IgD-negative memory B cell (primary cell): ENCODE data around the gene NCOA7. TPM values are rescaled to one million over a fixed set of nuclear protein-coding genes. Genes with fewer than 3 reads are reported as not detected.
A peak's percentile ranks its signal among the peaks of the same experiment; 100 is the strongest.

Experiments
- H3K27ac Mint-ChIP-seq, 3 donors: one replicate each; pipeline ENCODE4 v1.8.0; 2020 to 2022; ENCODE audit warnings: mild to moderate bottlenecking in 3 of 3, mixed read lengths in 3 of 3, moderate library complexity in 1 of 3
- H3K27me3 Mint-ChIP-seq: one replicate; pipeline ENCODE4 v1.8.0; 2021; ENCODE audit warnings: mixed read lengths
- H3K36me3 Mint-ChIP-seq: one replicate; pipeline ENCODE4 v1.8.0; 2020; ENCODE audit warnings: mild to moderate bottlenecking, mixed read lengths
- H3K4me1 Mint-ChIP-seq, 3 donors: one replicate each; pipeline ENCODE4 v1.8.0; 2020 to 2022; ENCODE audit warnings: mixed read lengths in 3 of 3, mild to moderate bottlenecking in 1 of 3
- H3K4me3 Mint-ChIP-seq, 4 donors: one replicate each; pipeline ENCODE4 v1.8.0; 2020 to 2022; ENCODE audit warnings: mild to moderate bottlenecking in 4 of 4, mixed read lengths in 4 of 4, moderate library complexity in 3 of 4
- H3K9me3 Mint-ChIP-seq, 3 donors: one replicate each; pipeline ENCODE4 v1.8.0; 2020 to 2021; ENCODE audit warnings: mixed read lengths in 3 of 3, mild to moderate bottlenecking in 1 of 3
- polyA plus RNA-seq: library from polyadenylated mRNA; unstranded; fragments of 300-500 nt; fragmentation: Illumina TruSeq; gene quantifications from one replicate; pipeline ENCODE4 v1.2.3, GENCODE V29; 2021

NCOA7 gene
- polyA plus RNA-seq, 1 donor from 2014 or later, result 35.6 TPM

DNA sequence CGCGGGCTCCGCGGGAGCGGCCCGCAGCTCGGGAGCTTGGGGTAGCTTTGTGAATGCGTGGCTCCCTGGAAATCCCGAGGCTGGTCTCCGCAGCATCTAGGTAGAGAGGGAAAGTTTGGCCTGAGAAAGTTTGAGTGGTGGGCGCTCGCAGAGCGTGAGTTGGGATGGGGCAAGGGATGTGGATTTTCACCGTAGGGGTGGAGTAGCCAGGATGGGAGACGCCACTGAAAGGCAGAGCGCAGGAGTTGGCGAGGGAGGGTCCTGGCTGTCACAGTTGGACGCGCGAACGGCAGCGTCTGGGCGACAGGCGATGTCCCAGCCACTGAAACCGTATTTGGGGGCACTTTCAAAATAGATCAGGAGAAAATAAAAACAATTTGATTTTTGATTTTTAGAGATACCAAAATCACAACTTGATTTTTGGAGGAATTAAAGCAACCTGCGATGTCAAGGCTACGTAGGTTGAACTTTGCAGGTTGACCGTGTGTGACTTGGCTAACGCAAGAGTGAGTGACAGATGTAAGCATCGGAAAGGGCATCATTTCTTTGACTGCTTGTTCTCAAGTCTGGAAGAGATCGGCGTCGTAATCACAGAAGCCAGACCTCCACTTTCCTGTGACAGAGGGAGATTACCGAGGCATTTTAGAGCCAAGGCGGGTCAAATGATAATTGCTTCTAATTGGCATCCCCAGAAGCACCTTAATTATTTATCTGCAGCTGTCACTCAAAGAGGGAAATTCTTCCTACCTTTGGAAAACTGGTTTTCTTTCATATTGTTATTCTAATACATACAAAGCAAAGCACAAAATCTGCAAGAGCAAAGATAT is 40.7 kb upstream of the NCOA7 start:
- Mint-ChIP-seq H3K9me3 (peaks cover 0 to 4% (median 0%) of the 10 kb centered on the region in 3 donors), H3K27ac (peak overlapping the region; percentile 2 to 67 (median 58)), H3K4me1 (peaks cover 15 to 25% (median 22%) of the 10 kb centered on the region in 3 donors), H3K36me3 (peaks cover 2% of the 10 kb centered on the region), H3K27me3 (peaks cover 53% of the 10 kb centered on the region), H3K4me3 (peak overlapping the region; percentile 13 to 92 (median 84))

DNA sequence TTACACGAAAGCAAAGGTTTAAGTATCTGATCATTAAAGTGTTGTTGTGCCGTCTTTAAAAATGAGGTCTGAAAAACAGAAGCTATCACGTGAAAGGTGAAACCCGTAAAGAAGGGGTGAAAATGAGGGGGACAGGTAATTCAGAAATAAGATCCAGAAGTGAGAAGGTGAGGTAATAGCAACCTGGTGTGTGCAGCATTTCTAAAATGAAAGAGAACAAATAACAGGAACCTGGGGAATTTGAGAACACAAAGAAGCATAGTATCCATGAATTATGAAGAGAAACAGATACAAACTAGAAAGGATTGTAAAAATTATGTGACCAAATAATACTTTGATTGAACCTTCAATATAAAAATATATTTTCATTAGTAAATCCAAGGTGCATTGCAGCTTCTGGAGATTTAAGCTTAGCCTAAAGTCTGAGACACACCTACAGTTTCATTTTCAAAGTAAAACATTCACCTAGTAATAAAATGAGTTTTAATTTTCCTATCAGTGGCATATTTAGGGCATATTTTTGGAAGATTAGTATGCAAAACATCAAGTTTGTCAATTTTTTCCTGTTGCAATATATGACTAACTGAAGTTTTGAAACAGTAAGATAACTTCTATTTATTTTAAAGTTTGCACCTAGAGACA is 39.9 kb upstream of the NCOA7 start:
- Mint-ChIP-seq H3K36me3 (peaks cover 2% of the 10 kb centered on the region), H3K27ac (peak overlapping the region in 1 of 3 donors; percentile 2), H3K9me3 (peaks cover 0 to 4% (median 0%) of the 10 kb centered on the region in 3 donors), H3K4me1 (peaks cover 15 to 25% (median 22%) of the 10 kb centered on the region in 3 donors), H3K4me3 (peak overlapping the region; percentile 10 to 61 (median 30)), H3K27me3 (peaks cover 54% of the 10 kb centered on the region)

DNA sequence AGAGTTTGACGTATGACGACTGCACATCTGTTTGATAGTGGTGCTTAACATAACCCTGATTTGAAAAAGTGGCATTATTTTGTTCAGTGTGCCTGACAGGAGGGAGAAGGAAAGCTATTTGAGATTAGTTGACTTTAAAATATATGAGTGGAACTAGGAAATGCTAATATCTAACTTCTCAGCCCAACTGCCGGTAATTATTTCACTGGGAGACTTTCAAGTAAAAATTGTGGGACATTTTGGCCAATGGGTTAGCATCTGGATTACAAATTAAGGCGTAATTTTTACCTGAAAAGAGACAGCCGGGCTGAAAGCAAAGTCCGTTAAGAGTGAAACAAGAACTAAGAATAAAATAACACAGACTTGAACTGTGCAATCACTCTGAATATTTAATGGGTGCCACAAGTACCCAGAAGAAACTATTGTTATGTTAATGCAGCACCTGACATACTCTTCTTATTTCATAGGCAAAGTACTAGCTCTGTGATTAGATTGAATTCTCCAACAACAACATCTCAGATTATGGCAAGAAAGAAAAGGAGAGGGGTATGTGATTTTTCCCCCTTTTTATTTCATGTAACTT is 39.3 kb upstream of the NCOA7 start:
- Mint-ChIP-seq H3K27ac (no peak overlapping the region), H3K4me1 (peaks cover 15 to 25% (median 20%) of the 10 kb centered on the region in 3 donors), H3K4me3 (peak overlapping the region in 1 of 4 donors; percentile 5), H3K36me3 (peaks cover 2% of the 10 kb centered on the region), H3K27me3 (peaks cover 48% of the 10 kb centered on the region), H3K9me3 (peaks cover 0 to 4% (median 0%) of the 10 kb centered on the region in 3 donors)

DNA sequence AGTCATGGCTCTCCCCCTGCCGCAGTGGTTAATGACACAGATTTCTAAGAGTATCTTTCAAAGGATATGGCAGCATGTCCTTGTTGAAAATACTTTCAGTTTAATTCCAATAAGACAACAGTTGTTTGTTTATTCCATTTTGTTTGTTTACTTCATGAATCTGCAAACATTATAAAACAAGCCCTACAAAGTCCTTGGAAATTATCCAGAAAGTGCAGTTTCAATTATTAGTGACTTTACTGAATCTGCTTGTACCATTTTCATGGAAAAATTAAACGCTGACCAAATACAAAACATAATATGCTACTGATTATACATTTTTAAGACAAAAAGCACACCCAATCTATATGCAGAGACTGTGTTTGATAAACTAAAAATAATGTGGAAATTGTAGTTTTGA is 38.0 kb upstream of the NCOA7 start:
- Mint-ChIP-seq H3K4me3 (no peak overlapping the region), H3K9me3 (peaks cover 0 to 4% (median 0%) of the 10 kb centered on the region in 3 donors), H3K36me3 (peaks cover 2% of the 10 kb centered on the region), H3K27me3 (peaks cover 38% of the 10 kb centered on the region), H3K4me1 (peaks cover 6 to 17% (median 14%) of the 10 kb centered on the region in 3 donors), H3K27ac (no peak overlapping the region)

DNA sequence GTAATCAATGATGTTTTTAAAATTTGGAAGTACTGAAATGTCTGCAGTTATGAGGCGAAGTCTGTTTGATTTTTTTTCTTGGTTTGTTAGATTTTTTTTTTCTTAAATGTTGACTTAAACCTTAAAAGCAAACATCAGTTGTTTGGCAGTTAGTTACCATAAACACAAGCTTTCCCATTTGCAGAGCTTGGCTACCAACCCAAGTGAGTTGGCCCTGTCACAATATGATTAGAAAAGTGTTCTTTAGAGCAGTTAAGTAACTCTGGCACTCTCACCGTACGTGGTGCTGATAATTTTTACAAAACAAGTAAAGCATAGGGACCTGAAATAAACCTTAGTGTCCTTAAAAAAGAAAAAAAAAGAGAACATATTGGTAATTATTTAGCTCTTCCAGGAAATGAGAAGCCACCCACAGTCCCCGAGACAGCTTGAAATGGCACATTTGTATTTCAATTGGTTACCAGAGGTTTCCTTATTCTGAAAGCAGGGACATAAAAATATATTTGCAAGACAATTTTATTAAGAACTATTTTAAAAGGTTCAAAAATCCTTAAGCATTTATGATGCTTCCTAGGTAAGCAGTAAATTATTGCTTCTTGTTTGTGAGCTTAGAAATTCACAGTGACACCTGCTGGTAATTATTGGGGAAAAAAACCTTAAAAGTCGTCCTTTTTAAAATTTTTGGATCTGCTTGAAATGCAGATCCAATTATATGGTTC is 37.4 kb upstream of the NCOA7 start:
- peaks cover 2% of the 10 kb centered on the region for H3K36me3 Mint-ChIP-seq
- peaks cover 0 to 4% (median 0%) of the 10 kb centered on the region in 3 donors for H3K9me3 Mint-ChIP-seq
- peaks cover 34% of the 10 kb centered on the region for H3K27me3 Mint-ChIP-seq
- H3K27ac Mint-ChIP-seq, result no peak overlapping the region
- no peak overlapping the region for H3K4me3 Mint-ChIP-seq
- H3K4me1 Mint-ChIP-seq, result peaks cover 6 to 15% (median 10%) of the 10 kb centered on the region in 3 donors

DNA sequence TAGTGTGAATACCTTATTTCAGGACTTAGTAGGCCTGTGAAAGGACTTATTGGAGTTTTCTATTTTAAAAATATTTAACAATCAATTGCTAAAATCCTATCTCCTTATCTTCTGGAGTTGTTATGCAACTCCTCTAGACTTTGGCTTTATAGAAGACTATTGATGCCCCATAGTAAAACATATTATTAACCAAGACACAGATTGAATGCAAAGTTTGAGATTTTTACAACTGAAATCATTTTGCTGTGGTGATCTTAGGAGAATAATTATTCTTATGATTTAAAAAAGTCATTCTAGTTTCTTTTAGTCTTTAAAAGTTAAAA is 36.9 kb upstream of the NCOA7 start:
- no peak overlapping the region for H3K4me3 Mint-ChIP-seq
- H3K36me3 Mint-ChIP-seq, result peaks cover 2% of the 10 kb centered on the region
- H3K27ac Mint-ChIP-seq, result no peak overlapping the region
- H3K27me3 Mint-ChIP-seq, result peaks cover 34% of the 10 kb centered on the region
- H3K9me3 Mint-ChIP-seq, result peaks cover 0 to 4% (median 0%) of the 10 kb centered on the region in 3 donors
- peaks cover 6 to 11% (median 10%) of the 10 kb centered on the region in 3 donors for H3K4me1 Mint-ChIP-seq

DNA sequence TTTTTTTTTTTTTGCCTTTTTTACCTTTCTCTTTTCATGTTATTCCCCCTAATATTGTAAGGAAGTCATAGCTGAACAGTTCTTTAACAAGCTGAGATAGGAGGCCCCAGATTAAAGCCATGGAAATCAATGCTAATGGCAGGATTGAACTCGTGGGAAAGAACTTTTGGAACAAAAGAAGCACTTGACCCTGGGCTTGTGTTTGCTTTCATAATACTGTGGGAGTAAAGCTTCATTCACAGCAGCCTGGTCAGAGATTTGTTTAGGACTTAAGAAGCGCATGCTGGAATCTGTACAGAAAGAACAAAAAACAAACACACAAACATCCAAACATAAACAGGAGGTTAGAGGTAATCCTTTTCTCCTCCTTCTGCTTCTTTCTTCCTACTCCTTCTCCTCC is 36.2 kb upstream of the NCOA7 start:
- H3K27me3 Mint-ChIP-seq, result peaks cover 40% of the 10 kb centered on the region

DNA sequence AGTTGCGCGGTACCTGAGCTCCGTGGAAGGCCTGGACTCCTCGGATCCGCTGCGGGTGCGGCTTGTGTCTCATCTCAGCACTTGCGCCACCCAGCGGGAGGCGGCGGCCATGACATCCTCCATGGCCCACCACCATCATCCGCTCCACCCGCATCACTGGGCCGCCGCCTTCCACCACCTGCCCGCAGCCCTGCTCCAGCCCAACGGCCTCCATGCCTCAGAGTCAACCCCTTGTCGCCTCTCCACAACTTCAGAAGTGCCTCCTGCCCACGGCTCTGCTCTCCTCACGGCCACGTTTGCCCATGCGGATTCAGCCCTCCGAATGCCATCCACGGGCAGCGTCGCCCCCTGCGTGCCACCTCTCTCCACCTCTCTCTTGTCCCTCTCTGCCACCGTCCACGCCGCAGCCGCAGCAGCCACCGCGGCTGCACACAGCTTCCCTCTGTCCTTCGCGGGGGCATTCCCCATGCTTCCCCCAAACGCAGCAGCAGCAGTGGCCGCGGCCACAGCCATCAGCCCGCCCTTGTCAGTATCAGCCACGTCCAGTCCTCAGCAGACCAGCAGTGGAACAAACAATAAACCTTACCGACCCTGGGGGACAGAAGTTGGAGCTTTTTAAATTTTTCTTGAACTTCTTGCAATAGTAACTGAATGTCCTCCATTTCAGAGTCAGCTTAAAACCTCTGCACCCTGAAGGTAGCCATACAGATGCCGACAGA is 31.4 kb upstream of the NCOA7 start:
- no peaks in the 10 kb centered on the region for H3K36me3 Mint-ChIP-seq
- H3K4me3 Mint-ChIP-seq, result no peak overlapping the region
- H3K27me3 Mint-ChIP-seq, result peaks cover 30% of the 10 kb centered on the region
- H3K9me3 Mint-ChIP-seq, result no peaks in the 10 kb centered on the region
- no peak overlapping the region for H3K27ac Mint-ChIP-seq
- peaks cover 0 to 3% (median 2%) of the 10 kb centered on the region in 3 donors for H3K4me1 Mint-ChIP-seq

More for the DNA sequence above, 36.2 kb upstream of the NCOA7 start:
- peaks cover 6 to 11% (median 10%) of the 10 kb centered on the region in 3 donors for H3K4me1 Mint-ChIP-seq
- peaks cover 2% of the 10 kb centered on the region for H3K36me3 Mint-ChIP-seq
- no peak overlapping the region for H3K27ac Mint-ChIP-seq
- no peak overlapping the region for H3K4me3 Mint-ChIP-seq
- peaks cover 0 to 4% (median 0%) of the 10 kb centered on the region in 3 donors for H3K9me3 Mint-ChIP-seq

DNA sequence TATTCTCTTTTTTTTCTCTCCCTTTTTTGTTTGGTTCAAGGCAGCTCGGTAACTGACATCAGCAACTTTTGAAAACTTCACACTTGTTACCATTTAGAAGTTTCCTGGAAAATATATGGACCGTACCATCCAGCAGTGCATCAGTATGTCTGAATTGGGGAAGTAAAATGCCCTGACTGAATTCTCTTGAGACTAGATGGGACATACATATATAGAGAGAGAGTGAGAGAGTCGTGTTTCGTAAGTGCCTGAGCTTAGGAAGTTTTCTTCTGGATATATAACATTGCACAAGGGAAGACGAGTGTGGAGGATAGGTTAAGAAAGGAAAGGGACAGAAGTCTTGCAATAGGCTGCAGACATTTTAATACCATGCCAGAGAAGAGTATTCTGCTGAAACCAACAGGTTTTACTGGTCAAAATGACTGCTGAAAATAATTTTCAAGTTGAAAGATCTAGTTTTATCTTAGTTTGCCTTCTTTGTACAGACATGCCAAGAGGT is 30.8 kb upstream of the NCOA7 start:
- Mint-ChIP-seq H3K27ac (no peak overlapping the region), H3K36me3 (no peaks in the 10 kb centered on the region), H3K4me3 (no peak overlapping the region), H3K4me1 (peaks cover 0 to 3% (median 2%) of the 10 kb centered on the region in 3 donors), H3K9me3 (no peaks in the 10 kb centered on the region), H3K27me3 (peaks cover 30% of the 10 kb centered on the region)

DNA sequence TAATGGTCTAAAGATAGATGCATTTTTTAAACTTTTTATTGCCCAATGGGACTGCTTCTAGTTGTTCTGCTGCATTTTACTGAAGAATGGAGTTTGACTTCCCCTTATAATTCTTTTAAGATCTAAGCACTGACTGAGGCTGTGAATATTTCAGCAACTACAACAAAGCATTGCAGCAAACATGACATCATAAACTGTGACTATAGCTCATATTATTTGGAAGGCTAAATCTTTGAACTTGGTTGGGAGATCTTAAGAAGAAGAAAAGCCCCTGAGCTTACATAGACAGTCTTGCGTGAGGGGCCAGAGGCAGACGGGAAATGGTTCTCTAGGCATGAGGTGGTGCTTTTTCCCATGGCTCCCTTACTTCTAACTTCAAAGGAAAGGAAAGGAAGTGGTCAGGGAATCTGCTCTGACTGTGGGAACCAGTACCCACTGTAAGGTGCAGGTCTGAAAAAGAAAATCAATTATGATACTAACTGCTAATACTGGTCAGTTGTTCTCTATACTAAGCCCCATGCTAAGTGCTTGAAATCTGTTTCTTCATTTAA is 26.6 kb upstream of the NCOA7 start:
- Mint-ChIP-seq H3K4me1 (peaks cover 0 to 3% (median 2%) of the 10 kb centered on the region in 3 donors), H3K36me3 (no peaks in the 10 kb centered on the region), H3K27me3 (peaks cover 31% of the 10 kb centered on the region), H3K4me3 (no peak overlapping the region), H3K9me3 (no peaks in the 10 kb centered on the region), H3K27ac (no peak overlapping the region)

DNA sequence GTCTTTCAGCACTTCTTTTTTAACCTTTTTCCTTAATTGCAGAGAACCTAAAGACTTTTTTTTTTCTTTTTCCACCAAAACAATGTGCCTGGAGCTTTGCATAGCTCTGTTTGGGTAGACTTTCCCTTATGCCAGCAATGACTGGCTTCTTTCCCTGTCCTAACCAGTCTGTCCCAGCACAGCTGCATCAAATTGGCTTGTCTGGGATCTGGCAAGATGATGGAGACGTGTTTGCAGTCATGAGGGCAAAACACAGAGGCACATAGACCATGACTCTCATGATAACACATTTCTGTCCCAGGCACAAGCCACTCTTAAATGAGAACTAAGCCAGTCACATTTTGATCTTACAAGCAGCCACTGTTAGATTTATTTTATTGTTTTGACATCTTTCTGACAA is 24.8 kb upstream of the NCOA7 start:
- H3K27ac Mint-ChIP-seq, result no peak overlapping the region
- H3K36me3 Mint-ChIP-seq, result no peaks in the 10 kb centered on the region
- peaks cover 19% of the 10 kb centered on the region for H3K27me3 Mint-ChIP-seq
- peaks cover 0 to 3% (median 2%) of the 10 kb centered on the region in 3 donors for H3K4me1 Mint-ChIP-seq
- no peaks in the 10 kb centered on the region for H3K9me3 Mint-ChIP-seq
- H3K4me3 Mint-ChIP-seq, result no peak overlapping the region

DNA sequence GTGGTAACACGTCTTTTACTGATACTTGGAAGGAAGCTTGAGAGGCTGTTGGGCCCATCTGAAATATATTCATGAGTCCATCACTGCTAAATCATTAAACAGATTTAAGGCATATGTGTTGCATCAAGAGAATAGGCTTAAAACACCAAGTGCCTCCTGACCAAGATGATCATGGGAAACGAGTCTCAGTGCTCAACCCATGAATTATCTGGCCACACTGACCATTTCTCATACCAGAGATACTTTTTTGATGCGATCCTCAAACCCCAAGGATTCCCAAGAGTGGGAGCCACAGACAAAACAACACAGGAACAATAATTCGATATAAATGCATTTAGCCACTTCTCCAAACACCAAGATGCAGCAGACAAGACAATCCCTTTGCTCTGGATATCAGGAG is 24.1 kb upstream of the NCOA7 start:
- Mint-ChIP-seq H3K4me1 (peaks cover 0 to 3% (median 2%) of the 10 kb centered on the region in 3 donors), H3K27ac (no peak overlapping the region), H3K27me3 (peaks cover 19% of the 10 kb centered on the region), H3K4me3 (no peak overlapping the region), H3K9me3 (no peaks in the 10 kb centered on the region), H3K36me3 (no peaks in the 10 kb centered on the region)

DNA sequence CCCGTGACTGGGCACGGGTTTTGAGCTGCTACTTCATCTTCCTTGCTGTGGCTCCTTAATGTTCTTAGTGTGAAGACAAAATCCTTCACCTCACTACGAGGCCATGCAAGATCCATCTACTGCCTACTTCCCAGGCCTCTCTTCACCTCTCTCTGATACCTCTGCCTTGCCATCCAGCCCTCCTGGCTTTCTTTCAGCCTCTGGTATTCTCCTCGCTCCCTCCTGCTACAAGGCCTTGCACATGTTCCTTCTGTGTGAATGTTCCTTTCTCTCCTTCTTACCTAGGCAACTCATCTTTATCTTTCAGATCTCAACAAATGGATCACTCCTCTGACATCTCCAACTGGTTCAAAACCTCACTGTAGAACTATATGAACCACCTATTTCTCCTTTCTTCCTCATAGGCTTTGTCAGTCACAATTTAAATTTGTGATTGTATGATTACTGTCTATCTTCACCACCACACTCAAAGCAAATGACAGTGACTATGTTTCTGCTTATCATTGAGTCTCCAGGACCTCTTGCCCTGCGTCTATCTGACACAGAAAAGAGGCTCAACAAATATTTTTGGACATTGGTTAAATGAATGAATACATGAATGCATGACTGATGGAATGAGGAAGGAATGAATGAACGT is 21.5 kb upstream of the NCOA7 start:
- Mint-ChIP-seq H3K4me3 (no peak overlapping the region), H3K27ac (no peak overlapping the region), H3K27me3 (peaks cover 14% of the 10 kb centered on the region), H3K4me1 (peaks cover 0 to 3% (median 2%) of the 10 kb centered on the region in 3 donors), H3K9me3 (no peaks in the 10 kb centered on the region), H3K36me3 (no peaks in the 10 kb centered on the region)
